HCT116 (cell line): ENCODE data around the gene NRGN. TPM values are rescaled to one million over a fixed set of nuclear protein-coding genes. Genes with fewer than 3 reads are reported as not detected.

Source experiments
- ATAC-seq: fragments of 200-7000 bp; cut with Tn5 transposase; 2 replicates; pipeline ENCODE4 v1.9.1; 2020; ENCODE audit warnings: mild to moderate bottlenecking, moderate library complexity
- Bru-seq: library from RNA; stranded (reverse); fragments of 400-500 nt; gene quantifications from one replicate; lab custom pipeline; 2021; lab: Mats Ljungman, UMichigan
- BruChase-seq, 2 experiments: library from RNA; stranded (reverse); fragments of 400-500 nt; gene quantifications; one replicate each; lab custom pipeline; 2021; lab: Mats Ljungman, UMichigan
- BruUV-seq: library from RNA; stranded (reverse); fragments of 400-500 nt; replicated peaks from 2 replicates; lab custom pipeline; 2021; lab: Mats Ljungman, UMichigan
- CTCF ChIA-PET: fragments of 300-600 bp; sonication (Branson Sonifier 250); formaldehyde crosslinking; loops from one replicate; lab custom pipeline; 2021; ENCODE audit warnings: antibody characterized with exemption; lab: Charles Lee
- POLR2A ChIA-PET: fragments of 300-600, 350-600 bp; sonication (Branson Sonifier 250); formaldehyde crosslinking; loops from one replicate; lab custom pipeline; 2021; ENCODE audit warnings: antibody characterized with exemption; lab: Charles Lee
- RAD21 ChIA-PET, 2 experiments: fragments of 300-600 bp; sonication (Branson Sonifier 250); formaldehyde crosslinking; loops; one replicate each; lab custom pipeline; 2023; ENCODE audit warnings: low total read pairs in 2 of 2; ENCODE audit not compliant: uncharacterized antibody in 2 of 2, unreplicated experiment in 2 of 2, low non-redundant PET in 1 of 2; lab: Charles Lee
- DNase-seq: peaks from one replicate; pipeline ENCODE4 v3.0.0-alpha.2; 2010; ENCODE audit warnings: low read depth, low spot score
- H2AFZ ChIP-seq: fragments of 200-600 bp; shearing (Covaris generic), sonication (generic); 2 replicates; pipeline ENCODE4 v1.6.1; 2017; ENCODE audit warnings: low read depth, mixed run types, mixed read lengths, antibody characterized with exemption, low read length; ENCODE audit not compliant: poor library complexity, severe bottlenecking
- H3K27ac ChIP-seq: 2 replicates; pipeline ENCODE4 v1.5.1; 2012; ENCODE audit warnings: low read depth, low read length
- H3K27me3 ChIP-seq: fragments of 200-600 bp; sonication (generic); 2 replicates; pipeline ENCODE4 v1.6.1; 2016; ENCODE audit warnings: mixed run types, low read length, mixed read lengths; ENCODE audit not compliant: insufficient read depth
- H3K36me3 ChIP-seq, 2 experiments: fragments of 200-500 bp in 1 of 2; fragments of 200-600 bp in 1 of 2; sonication (Bioruptor generic) in 1 of 2; sonication (generic) in 1 of 2; 2 replicates each; pipeline versions ENCODE4 v1.5.1 to v1.6.1; 2014 to 2016; ENCODE audit warnings: low read length in 2 of 2, inconsistent platforms in 1 of 2, mixed read lengths in 1 of 2, mixed run types in 1 of 2; ENCODE audit not compliant: insufficient read depth in 2 of 2, control insufficient read depth in 1 of 2
- H3K4me1 ChIP-seq, 2 experiments: fragments of 200-600 bp in 1 of 2; sonication (generic) in 1 of 2; 2 replicates each; pipeline versions ENCODE4 v1.5.1 to v1.6.1; 2012 to 2017; ENCODE audit warnings: low read length in 2 of 2, inconsistent platforms in 1 of 2, mild to moderate bottlenecking in 1 of 2, mixed read lengths in 1 of 2, mixed run types in 1 of 2, moderate library complexity in 1 of 2; ENCODE audit not compliant: insufficient read depth in 2 of 2, control insufficient read depth in 1 of 2
- H3K4me2 ChIP-seq: fragments of 200-600 bp; sonication (generic); 2 replicates; pipeline ENCODE4 v1.6.1; 2017; ENCODE audit warnings: mixed run types, low read length, mixed read lengths
- H3K4me3 ChIP-seq, 2 experiments: fragments of 200-600 bp in 1 of 2; sonication (generic) in 1 of 2; replicated peaks in 1 of 2; 2 replicates each; pipeline ENCODE4 v1.5.1; 2011 to 2016; ENCODE audit warnings: low read length in 2 of 2, control low read depth in 1 of 2, low read depth in 1 of 2, mild to moderate bottlenecking in 1 of 2, mixed read lengths in 1 of 2, mixed run types in 1 of 2
- H3K79me2 ChIP-seq: fragments of 200-600 bp; sonication (generic); 2 replicates; pipeline ENCODE4 v1.6.1; 2017; ENCODE audit warnings: mild to moderate bottlenecking, mixed run types, low read length, moderate library complexity, mixed read lengths; ENCODE audit not compliant: insufficient read depth
- H3K9ac ChIP-seq: fragments of 200-600 bp; sonication (generic); 2 replicates; pipeline ENCODE4 v1.6.1; 2016; ENCODE audit warnings: low read length, mixed read lengths
- H3K9me2 ChIP-seq: fragments of 200-600 bp; sonication (generic), shearing (Covaris generic); 2 replicates; pipeline ENCODE4 v1.6.1; 2017; ENCODE audit warnings: mixed run types, mild to moderate bottlenecking, moderate library complexity; ENCODE audit not compliant: insufficient read depth
- H3K9me3 ChIP-seq, 2 experiments: fragments of 200-500 bp in 1 of 2; fragments of 200-600 bp in 1 of 2; sonication (Bioruptor generic) in 1 of 2; sonication (generic) in 1 of 2; 2 replicates each; pipeline ENCODE4 v1.6.1; 2014 to 2017; ENCODE audit warnings: low read length in 2 of 2, mixed read lengths in 2 of 2, inconsistent platforms in 1 of 2, low read depth in 1 of 2, mild to moderate bottlenecking in 1 of 2, mixed run types in 1 of 2, moderate library complexity in 1 of 2; ENCODE audit not compliant: control insufficient read depth in 1 of 2, insufficient read depth in 1 of 2
- H4K20me1 ChIP-seq: fragments of 200-600 bp; sonication (generic), shearing (Covaris generic); 2 replicates; pipeline ENCODE4 v1.6.1; 2017; ENCODE audit warnings: mixed run types, mild to moderate bottlenecking, moderate library complexity; ENCODE audit not compliant: insufficient read depth
- CEBPB ChIP-seq: IDR thresholded peaks from 2 replicates; pipeline ENCODE4 v1.6.1; 2012; ENCODE audit warnings: low read depth
- EGR1 ChIP-seq: IDR thresholded peaks from 2 replicates; pipeline ENCODE4 v1.6.1; 2012; ENCODE audit warnings: low read depth
- JUND ChIP-seq: IDR thresholded peaks from 2 replicates; pipeline ENCODE4 v1.6.1; 2012
- POLR2A ChIP-seq: IDR thresholded peaks from 2 replicates; pipeline ENCODE4 v1.7.0; 2011; ENCODE audit warnings: borderline replicate concordance; ENCODE audit not compliant: insufficient read depth, insufficient read length; ENCODE audit errors: extremely low read depth
- POLR2AphosphoS5 ChIP-seq: IDR thresholded peaks from 2 replicates; pipeline ENCODE4 v1.6.1; 2011; ENCODE audit warnings: mild to moderate bottlenecking, low read depth, low read length, moderate library complexity
- RAD21 ChIP-seq: IDR thresholded peaks from 2 replicates; pipeline ENCODE4 v1.6.1; 2012; ENCODE audit warnings: low read depth, mild to moderate bottlenecking
- SIN3A ChIP-seq: IDR thresholded peaks from 2 replicates; pipeline ENCODE4 v1.6.1; 2012; ENCODE audit warnings: low read depth
- SRF ChIP-seq: IDR thresholded peaks from 2 replicates; pipeline ENCODE4 v1.6.1; 2012; ENCODE audit warnings: low read depth
- YY1 ChIP-seq: IDR thresholded peaks from 2 replicates; pipeline ENCODE4 v1.6.1; 2011; ENCODE audit warnings: low read length, low read depth, moderate library complexity, mild to moderate bottlenecking; ENCODE audit not compliant: insufficient replicate concordance; ENCODE audit errors: extremely low read depth
- ZFX ChIP-seq: fragments of 450-650 bp; IDR thresholded peaks from 2 replicates; pipeline ENCODE4 v1.6.1; 2017
- ZNF274 ChIP-seq: fragments of 200-500 bp; sonication (Bioruptor generic); IDR thresholded peaks from 2 replicates; pipeline ENCODE4 v1.6.1; 2014; ENCODE audit warnings: mild to moderate bottlenecking, low read depth, low read length, inconsistent platforms
- intact Hi-C: fragments of 100-400 bp; cut with micrococcal nuclease; formaldehyde crosslinking; loops from 2 replicates; pipeline ENCODE4 v1.10.0; 2022
- long read RNA-seq: library from polyadenylated mRNA; unstranded; transcript quantifications from one replicate; pipeline ENCODE4 v2.0.0, GENCODE V29; 2021; ENCODE audit not compliant: unreplicated experiment
- polyA plus RNA-seq: library from polyadenylated mRNA; unstranded; fragments of >200 nt; gene quantifications from 2 replicates; pipeline ENCODE4 v1.2.1, GENCODE V29; 2012; ENCODE audit warnings: missing spikeins
- total RNA-seq: library from RNA; stranded (reverse); gene quantifications from one replicate; pipeline ENCODE4 v1.2.1, GENCODE V29; 2021; ENCODE audit not compliant: unreplicated experiment
- TF ChIP-seq, protein P1 (sequence below): IDR thresholded peaks from 2 replicates; pipeline ENCODE4 v1.6.1; 2012

Gene NRGN
- total RNA-seq (33.3 TPM), Bru-seq, nascent RNA (percentile 50 among the genes with signal in this experiment), BruChase-seq, experiment 1, labeled RNA remaining after a 6-hour chase (percentile 35 among the genes with signal in this experiment), BruChase-seq, experiment 2, labeled RNA remaining after a 2-hour chase (percentile 39 among the genes with signal in this experiment)
- polyA plus RNA-seq: 14.7 and 19.4 TPM in 2 replicates
- long read RNA-seq, partial matches to known transcripts: 13 of 20 reads
- long read RNA-seq, other reads (novel, unspliced or antisense): 7 of 20 reads

DNA sequence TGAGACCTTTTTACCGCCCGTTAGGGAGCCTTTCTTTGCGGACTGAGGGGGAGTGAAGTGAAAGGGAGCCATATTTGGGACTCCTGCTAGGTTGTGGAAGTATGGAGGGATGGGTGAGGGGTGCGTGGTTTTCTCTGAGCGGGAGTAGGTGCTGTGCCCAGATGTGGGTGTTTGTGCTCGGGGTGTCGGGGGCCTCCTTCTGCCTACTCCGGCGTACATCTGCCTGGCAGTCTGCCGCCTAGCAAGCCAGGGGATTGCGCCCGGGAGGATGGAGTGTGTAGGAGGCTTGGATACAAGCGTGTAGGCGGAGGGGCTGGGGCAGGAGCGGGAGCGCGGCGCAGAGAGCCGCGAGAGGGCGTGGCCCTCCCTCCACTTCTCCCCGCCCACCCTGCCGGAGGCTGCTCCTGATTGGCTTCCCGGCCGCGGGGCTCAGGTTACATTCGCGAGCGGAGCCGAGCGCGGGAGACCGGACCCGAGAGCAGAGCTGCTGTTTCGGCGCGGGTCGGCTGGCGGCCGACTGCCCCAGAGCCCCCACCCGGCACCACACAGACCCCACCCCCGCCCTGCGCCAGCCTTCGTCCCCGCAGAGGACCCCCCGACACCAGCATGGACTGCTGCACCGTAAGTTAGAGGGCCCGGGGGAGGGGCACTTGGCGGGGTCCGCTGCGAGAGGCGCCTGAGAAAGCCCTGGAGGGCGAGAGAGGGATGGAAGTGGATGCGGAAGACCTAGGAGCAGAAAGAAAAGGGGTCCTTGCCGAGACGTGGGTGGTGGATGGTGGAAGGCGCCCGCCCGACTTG, at the start of gene NRGN:
Gene NRGN (plus strand): TSS at position 464 of the 798 bp plus-strand sequence. CDS start 143 bp downstream, at position 607.
- H3K79me2 ChIP-seq: 0 out of 2 replicates have a peak, but pooled peaks cover 5% of the 10 kb centered on the region
- H3K36me3 ChIP-seq: no peaks in the 10 kb centered on the region
- H3K4me2 ChIP-seq: peak within 1 kb of the TSS; percentile 100
- ATAC-seq: peak; percentile 95
- peaks cover 3 to 15% of the 10 kb centered on the region in 2 experiments; a peak in 3 of 4 replicates for H3K4me1 ChIP-seq
- POLR2A ChIA-PET: interaction anchor here (0.9 kb wide), 1 partner anchor 15 kb away, joined by 3 read pairs; no protein-coding TSS in a partner anchor
- TF ChIP-seq JUND (no peak), RAD21 (no peak), POLR2A (no peak), ZNF274 (no peak), ZFX (no peak), SRF (no peak), EGR1 (no peak; the same call in 1 of the 2 replicates), SIN3A (0 out of 2 replicates have a peak, but pooled peaks have one; percentile 26), YY1 (no peak), POLR2AphosphoS5 (peak; percentile 35; the same call in 1 of the 2 replicates), CEBPB (no peak)
- TF ChIP-seq, protein P1, sequence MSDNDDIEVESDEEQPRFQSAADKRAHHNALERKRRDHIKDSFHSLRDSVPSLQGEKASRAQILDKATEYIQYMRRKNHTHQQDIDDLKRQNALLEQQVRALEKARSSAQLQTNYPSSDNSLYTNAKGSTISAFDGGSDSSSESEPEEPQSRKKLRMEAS: no peak
- TF ChIP-seq, all 23 proteins: peak for 2
- H3K27me3 ChIP-seq: peaks cover 7% of the 10 kb centered on the region; the same call in 1 of the 2 replicates
- H2AFZ ChIP-seq: peak within 1 kb of the TSS; percentile 68
- CTCF ChIA-PET: interaction anchor here (0.8 to 1.1 kb wide), 2 partner anchors 9 to 97 kb away, joined by 3 read pairs; no protein-coding TSS in a partner anchor
- peak within 1 kb of the TSS; percentile 64 for H3K9ac ChIP-seq
- intact Hi-C loops: no loop called here
- RAD21 ChIA-PET: interaction anchor here in 1 of 2 experiments (0.7 kb wide), 1 partner anchor 54 kb away, joined by 3 read pairs; no protein-coding TSS in a partner anchor
- H4K20me1 ChIP-seq: no peaks in the 10 kb centered on the region
- peak within 1 kb of the TSS; percentile 37 for H3K27ac ChIP-seq
- H3K9me2 ChIP-seq: no peaks in the 10 kb centered on the region
- H3K9me3 ChIP-seq: no peaks in the 10 kb centered on the region
- peak; percentile 66 for DNase-seq
- peak within 1 kb of the TSS; percentile 65 to 84 for H3K4me3 ChIP-seq
- BruUV-seq: no TSS peak
